ENCODE results near the gene C16orf96.

C16orf96 gene

GRCh38 chr16:4525634-4526277, 30.4 kb upstream of the C16orf96 start:
- no peak for DNase-seq

DNA sequence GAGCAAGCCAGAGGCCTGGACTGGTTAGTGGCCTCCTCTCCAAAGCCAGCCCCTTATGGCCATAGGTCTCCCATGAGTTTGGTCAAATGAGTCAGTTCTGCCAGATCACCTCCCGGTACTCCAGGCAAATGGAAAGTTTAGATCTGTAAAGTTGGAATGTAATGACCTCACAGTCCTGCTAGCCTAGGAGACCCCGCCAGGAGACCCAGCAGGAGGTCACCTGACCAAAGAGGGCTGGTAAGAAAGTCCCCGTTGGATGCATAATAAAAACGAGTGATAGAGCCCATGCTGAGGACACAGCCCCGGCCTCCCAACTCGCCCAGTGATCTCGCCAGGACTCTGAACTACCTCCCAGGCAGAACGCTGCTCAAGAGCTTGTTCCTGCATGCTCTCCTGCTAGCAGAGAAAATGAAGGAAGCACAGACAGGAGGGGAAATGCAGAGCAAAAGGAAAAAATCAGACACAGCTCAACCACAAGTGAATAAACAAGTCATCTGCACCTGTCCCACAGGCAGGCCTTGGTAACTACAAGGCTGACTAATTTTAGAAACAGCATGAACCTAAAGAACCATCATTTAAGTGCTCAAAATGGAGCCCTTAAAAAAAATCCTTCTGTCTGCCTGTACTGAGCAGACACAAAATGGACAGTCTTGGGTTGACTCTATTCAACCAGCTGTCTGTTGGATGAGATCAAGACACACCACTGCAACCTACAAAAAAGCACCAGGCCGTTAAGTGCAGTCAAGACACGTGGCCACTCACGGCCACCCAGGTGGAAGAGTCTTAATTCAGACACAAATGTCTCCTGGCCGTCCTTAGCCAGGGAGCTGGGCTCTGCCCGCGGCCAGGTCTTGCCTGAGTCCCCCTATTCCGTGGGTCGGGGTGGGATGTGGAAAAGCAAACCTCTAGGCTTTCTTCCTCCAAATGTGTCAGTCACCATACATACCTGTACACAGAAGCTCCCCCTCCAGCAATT, 26.8 kb upstream of the C16orf96 start:
- DNase-seq: no peak

- DNase-seq: no peak
These were observed 24.3 kb upstream of the C16orf96 start for GRCh38 chr16:4531811-4532210.

DNA sequence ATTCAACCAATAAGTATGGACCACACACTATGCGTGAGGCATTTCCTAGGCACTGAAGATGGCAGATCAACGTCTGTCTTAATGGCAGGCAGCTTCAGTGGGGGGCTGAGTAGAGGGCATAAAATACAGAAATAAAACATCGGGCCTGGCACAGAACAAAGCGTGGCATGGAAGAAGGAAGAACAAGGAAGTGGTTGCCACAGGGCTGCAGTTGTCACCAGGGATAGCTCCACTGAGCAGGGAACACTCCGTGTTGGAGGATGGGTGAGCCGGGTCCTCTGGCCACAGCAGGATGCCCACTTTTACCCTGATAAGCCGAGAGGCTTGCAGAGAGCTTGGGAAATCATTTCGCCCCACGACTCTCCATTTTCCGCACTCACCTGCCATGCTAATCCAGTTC, 23.9 kb upstream of the C16orf96 start:
- no peak for DNase-seq

- no peak for DNase-seq
These were observed 22.6 kb upstream of the C16orf96 start for GRCh38 chr16:4533490-4533889.

GRCh38 chr16:4534151-4534790, 21.9 kb upstream of the C16orf96 start:
- DNase-seq: no peak

DNA sequence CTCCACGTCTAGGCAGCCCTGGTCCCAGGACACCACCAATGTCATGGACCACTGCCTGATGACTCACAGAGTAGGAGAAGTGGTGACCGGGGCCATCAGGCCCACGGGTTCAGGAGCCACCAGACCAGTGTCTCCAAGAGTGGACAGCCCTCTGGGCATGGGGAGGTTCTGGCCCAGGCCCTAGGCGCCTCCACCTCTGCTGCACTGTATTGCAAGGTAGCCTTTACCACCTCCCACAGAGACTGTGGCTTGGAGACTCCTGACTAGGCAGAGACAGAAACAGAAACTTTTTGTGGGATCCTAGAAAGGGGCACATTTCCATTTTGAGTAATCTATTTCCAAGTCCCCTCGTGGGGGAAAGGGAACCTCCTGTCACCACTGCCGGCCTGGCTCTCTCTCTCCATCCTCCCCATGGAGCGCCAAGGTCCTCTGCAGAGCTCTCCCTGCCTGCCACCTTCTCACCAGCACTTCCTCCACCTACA, 20.5 kb upstream of the C16orf96 start:
- DNase-seq: no peak

DNA sequence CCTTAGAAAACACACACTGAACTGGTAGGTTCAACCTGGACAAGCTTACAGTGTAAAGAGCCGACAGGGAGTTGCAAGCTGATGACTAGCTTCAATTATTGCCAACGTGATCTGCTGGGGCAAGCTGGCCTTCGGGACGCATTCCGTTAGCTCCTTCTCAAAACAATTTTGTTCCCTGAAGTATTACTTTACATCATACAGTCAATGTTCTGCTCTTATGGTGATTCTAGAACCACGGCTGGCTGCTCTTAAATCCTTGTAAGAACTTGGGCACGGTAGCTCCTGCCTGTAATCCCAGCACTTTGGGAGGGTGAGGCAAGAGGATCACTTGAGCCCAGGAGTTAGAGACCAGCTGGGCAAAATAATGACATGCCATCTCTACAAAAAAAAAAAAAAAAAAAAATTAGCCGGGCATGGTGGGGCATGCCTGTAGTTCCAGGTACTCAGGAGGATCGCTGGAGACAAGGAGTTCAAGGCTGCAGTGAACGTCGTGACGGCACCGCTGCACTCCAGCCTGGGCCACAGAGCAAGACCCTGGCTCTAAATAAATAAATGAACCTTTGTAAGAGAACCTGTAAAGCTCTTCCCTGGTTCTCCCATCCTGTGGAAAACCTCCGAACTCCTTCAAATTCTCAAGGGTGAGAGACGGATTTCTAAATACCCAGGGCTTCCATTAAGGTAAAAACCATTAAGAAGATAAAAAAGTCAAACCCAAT, 19.6 kb upstream of the C16orf96 start:
- DNase-seq: no peak

- DNase-seq: no peak
These were observed 18.5 kb upstream of the C16orf96 start for GRCh38 chr16:4537376-4538343.

GRCh38 chr16:4538350-4539235, 17.5 kb upstream of the C16orf96 start, which contains the start of gene CDIP1:
Gene CDIP1, minus strand, starts transcription at chr16:4538773. Its CDS starts 24,643 bp downstream, at chr16:4514130.
- peak; percentile 97 for DNase-seq

GRCh38 chr16:4539716-4540284, 16.3 kb upstream of the C16orf96 start:
- no peak for DNase-seq

DNA sequence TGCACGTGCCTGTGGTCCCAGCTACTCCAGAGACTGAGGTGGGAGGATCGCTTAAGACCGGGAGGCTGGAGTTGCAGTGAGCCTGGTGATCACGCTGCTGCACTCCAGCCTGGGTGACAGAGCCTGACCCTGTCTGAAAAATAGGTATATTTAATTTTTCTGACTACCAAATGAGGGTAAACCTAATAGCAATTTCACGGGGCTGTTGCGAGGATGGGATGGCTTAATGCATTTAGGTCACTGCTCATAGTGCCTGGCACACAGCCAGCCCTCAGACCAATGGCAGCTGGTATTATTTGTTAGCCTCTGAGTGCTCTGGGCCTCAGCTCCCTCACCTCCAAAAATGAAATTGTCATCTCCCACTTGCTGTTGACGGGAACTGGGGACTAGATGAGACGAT, 11.7 kb upstream of the C16orf96 start:
- DNase-seq: no peak

- no peak for DNase-seq
These were observed 8.0 kb upstream of the C16orf96 start for GRCh38 chr16:4548124-4548523.

DNA sequence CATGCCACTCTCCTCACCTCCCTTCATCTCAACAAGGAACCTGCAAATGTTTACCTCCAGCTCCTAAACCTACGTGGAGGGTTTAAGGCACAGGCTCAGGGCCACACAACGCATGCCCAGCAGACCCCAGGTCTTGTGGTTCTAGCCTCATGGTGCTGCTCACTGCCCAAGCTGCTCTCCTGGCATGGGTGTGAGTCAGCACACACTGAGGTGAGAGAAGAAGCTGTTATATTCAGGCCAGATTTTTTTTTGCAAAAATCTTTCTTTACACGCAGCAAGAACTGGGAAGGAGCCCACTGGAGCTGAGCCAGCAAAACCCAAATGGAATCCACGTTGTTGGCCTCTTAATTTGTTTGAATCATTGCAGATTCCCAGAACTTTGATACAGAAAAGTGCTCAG, 5.5 kb upstream of the C16orf96 start:
- DNase-seq: no peak

DNA sequence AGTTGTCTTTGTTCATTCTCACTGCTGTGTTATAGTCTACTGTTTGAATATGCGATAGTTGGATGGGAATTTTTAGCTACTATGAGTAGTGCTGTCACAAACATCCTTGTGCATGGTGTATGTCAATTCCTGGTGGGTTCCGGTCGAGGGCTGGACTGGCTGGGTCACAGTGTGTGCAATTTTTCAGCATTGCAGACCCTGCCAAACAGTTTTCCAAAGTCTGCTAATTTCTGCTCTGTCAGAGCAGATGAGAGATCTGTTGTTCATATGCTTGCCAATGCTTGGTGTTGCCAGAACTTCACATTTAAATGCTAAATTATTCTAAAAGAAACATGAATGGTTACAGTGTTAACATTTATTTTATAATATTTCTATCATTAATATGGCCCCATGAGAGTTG, 3.6 kb upstream of the C16orf96 start:
- DNase-seq: no peak

DNA sequence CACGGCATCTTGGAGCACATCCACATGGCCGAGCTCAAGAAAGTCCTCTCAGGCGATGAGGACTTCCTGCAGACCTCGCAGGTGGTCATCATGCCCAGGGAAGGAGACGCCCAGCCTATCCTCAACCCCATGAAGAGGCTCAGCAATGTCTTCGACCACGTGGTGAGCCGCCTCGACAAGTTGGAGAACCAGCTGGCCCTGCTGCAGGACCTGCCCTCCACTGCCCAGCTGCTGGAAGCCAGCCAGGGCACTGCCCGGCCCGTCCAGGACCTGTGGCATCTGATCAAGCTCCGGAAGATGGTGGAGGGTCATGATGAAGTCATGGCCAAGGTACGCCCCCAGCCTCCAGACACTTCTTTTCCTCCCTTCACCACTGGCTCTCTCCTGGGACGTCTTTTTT, 440 bp downstream of the C16orf96 start:
- DNase-seq: no peak

GRCh38 chr16:4557973-4558372, 1.8 kb downstream of the C16orf96 start:
- DNase-seq: no peak

DNA sequence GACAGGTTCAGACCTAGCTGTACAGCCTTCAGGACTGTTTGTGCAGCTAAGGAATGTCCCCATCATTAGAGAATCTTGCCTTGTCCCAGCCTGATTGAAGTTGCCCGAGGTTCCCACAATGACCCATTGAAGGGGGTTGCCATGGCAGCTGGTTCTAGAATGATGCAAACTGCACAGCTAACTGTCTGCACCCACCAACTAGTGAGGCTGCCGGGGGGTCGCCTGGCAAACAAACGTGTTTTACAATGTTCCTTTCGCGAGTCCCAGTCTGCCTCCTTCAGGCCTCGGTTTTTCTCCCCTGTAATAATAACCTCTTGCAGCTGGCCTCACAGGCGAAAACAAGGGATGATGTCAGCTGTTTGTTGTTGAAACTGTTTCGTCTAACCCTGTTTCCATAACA, 5.5 kb downstream of the C16orf96 start:
- DNase-seq: no peak

GRCh38 chr16:4564661-4565267, 8.6 kb downstream of the C16orf96 start:
- no peak for DNase-seq

- no peak for DNase-seq
These were observed 10.0 kb downstream of the C16orf96 start for GRCh38 chr16:4566144-4566543.

All from activated effector memory CD4-positive, alpha-beta T cell treated with anti-CD3 and anti-CD28 coated beads, Interleukin-2, amount 50 U/mL, for 16 hours (primary cell).